Body of pancreas (tissue), 4 donors: Measurements from ENCODE around the gene CD300H.

Source experiments
- POLR2A ChIP-seq, 3 donors: fragments of 450-650 bp; IDR thresholded peaks; one replicate each; pipeline ENCODE4 v1.6.1; 2016; ENCODE audit warnings: antibody characterized with exemption in 3 of 3, mild to moderate bottlenecking in 2 of 3
- TF ChIP-seq, protein P1 (sequence below), 7 experiments: fragments of 450-650 bp in 4 of 7; fragments of 200-600 bp in 3 of 7; sonication (generic) in 3 of 7; IDR thresholded peaks; one replicate each; pipeline ENCODE4 v1.5.1; 2016 to 2019; ENCODE audit warnings: antibody characterized with exemption in 7 of 7

DNA sequence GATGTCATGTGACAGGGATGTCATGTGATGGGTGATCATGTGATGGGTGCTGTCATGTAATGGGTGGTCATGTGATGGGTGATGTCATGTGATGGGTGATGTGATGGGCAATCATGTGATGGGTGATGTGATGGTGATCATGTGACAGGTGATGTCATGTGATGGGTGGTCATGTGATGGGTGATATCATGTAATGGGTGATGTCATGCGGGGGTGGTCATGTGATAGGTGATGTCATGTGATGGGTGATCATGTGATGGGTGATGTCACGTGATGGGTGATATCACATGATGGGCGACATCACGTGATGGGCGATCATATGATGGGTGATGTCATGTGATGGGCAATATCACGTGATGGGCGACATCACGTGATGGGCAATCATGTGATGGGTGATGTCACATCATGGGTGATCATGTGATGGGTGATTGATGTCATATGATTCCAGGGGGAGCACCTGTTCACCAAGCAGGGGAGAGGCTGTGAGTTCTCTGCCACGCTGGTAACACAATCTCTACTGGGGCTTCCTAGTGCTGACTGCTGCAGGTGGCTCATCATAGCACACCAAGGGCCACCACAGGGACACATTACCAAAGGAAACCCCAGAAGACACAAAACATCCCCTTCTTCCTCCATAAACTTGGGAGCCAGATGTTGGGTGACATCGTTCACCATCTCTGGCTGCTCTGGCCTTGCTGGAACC lies 52.5 kb downstream of the CD300H start:
- no peak for TF ChIP-seq POLR2A (IDR thresholded peaks at IDR 0.05)
- TF ChIP-seq, protein P1, sequence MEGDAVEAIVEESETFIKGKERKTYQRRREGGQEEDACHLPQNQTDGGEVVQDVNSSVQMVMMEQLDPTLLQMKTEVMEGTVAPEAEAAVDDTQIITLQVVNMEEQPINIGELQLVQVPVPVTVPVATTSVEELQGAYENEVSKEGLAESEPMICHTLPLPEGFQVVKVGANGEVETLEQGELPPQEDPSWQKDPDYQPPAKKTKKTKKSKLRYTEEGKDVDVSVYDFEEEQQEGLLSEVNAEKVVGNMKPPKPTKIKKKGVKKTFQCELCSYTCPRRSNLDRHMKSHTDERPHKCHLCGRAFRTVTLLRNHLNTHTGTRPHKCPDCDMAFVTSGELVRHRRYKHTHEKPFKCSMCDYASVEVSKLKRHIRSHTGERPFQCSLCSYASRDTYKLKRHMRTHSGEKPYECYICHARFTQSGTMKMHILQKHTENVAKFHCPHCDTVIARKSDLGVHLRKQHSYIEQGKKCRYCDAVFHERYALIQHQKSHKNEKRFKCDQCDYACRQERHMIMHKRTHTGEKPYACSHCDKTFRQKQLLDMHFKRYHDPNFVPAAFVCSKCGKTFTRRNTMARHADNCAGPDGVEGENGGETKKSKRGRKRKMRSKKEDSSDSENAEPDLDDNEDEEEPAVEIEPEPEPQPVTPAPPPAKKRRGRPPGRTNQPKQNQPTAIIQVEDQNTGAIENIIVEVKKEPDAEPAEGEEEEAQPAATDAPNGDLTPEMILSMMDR (IDR thresholded peaks at IDR 0.05): no peak
